Endodermal cell (in vitro differentiated cells): ENCODE measurements around the gene AKR1C2. TPM values are rescaled to one million over a fixed set of nuclear protein-coding genes. Genes with fewer than 3 reads are reported as not detected.

Experiments used
- DNase-seq: peaks from one replicate; pipeline ENCODE4 v3.0.0-alpha.2; 2017
- H3K27ac ChIP-seq: 2 replicates; pipeline ENCODE4 v1.5.1; 2013; ENCODE audit warnings: mild to moderate bottlenecking, low read depth, low read length, moderate library complexity
- H3K27me3 ChIP-seq: 2 replicates; pipeline ENCODE4 v1.6.1; 2013; ENCODE audit warnings: mild to moderate bottlenecking, low read length, moderate library complexity; ENCODE audit not compliant: insufficient read depth, control insufficient read depth, poor library complexity, severe bottlenecking
- H3K36me3 ChIP-seq: 2 replicates; pipeline ENCODE4 v1.7.0; 2013; ENCODE audit warnings: mild to moderate bottlenecking, low read length, moderate library complexity; ENCODE audit not compliant: control insufficient read depth, insufficient read depth
- H3K4me1 ChIP-seq: one replicate; pipeline ENCODE4 v1.7.0; 2013; ENCODE audit warnings: low read length; ENCODE audit not compliant: control insufficient read depth, insufficient read depth
- H3K4me3 ChIP-seq: 2 replicates; pipeline ENCODE4 v1.5.1; 2013; ENCODE audit warnings: mild to moderate bottlenecking, low read length, moderate library complexity
- H3K9ac ChIP-seq: 2 replicates; pipeline ENCODE4 v1.6.1; 2013; ENCODE audit warnings: mild to moderate bottlenecking, low read length, moderate library complexity; ENCODE audit not compliant: poor library complexity, severe bottlenecking; ENCODE audit errors: extremely low read depth
- H3K9me3 ChIP-seq: 2 replicates; pipeline ENCODE4 v1.6.1; 2013; ENCODE audit warnings: mild to moderate bottlenecking, low read length, moderate library complexity; ENCODE audit not compliant: control insufficient read depth
- H3K27ac Mint-ChIP-seq: 2 replicates; pipeline ENCODE4 v1.8.0; 2020; ENCODE audit warnings: mixed read lengths
- H3K27me3 Mint-ChIP-seq: 2 replicates; pipeline ENCODE4 v1.8.0; 2021; ENCODE audit warnings: mild to moderate bottlenecking, mixed read lengths; ENCODE audit not compliant: insufficient read depth
- H3K36me3 Mint-ChIP-seq: 2 replicates; pipeline ENCODE4 v1.8.0; 2020; ENCODE audit warnings: low read depth, mixed read lengths
- H3K4me1 Mint-ChIP-seq: 2 replicates; pipeline ENCODE4 v1.8.0; 2020; ENCODE audit warnings: mixed read lengths
- H3K4me3 Mint-ChIP-seq: 2 replicates; pipeline ENCODE4 v1.8.0; 2020; ENCODE audit warnings: mild to moderate bottlenecking, moderate library complexity, mixed read lengths
- H3K9me3 Mint-ChIP-seq: 2 replicates; pipeline ENCODE4 v1.8.0; 2020; ENCODE audit warnings: mild to moderate bottlenecking, mixed read lengths
- CTCF ChIP-seq: fragments of 200-600 bp; sonication (generic); conservative IDR thresholded peaks from 2 replicates; pipeline ENCODE4 v1.5.0; 2021; ENCODE audit warnings: antibody characterized with exemption, mild to moderate bottlenecking
- WGBS, 2 experiments: methylation state at CpG; one replicate each; pipeline versions ENCODE4 v1.1.5 to v1.1.7; 2013; ENCODE audit warnings: missing lambda C conversion rate in 2 of 2, mixed read lengths in 1 of 2; ENCODE audit not compliant: insufficient coverage in 1 of 2, insufficient read length in 1 of 2; 5-methylcytosine and 5-hydroxymethylcytosine counted together
- total RNA-seq, 2 donors: library from RNA; stranded (reverse); fragmentation: NEBNext Ultra II Directional in 1 of 2; extraction: Animal tissue kit (Norgen Biotek cat#: 25700) in 1 of 2; gene quantifications; 2 replicates in 1 of 2; 3 replicates in 1 of 2; pipeline ENCODE4 v1.2.1, GENCODE V29; 2021

Gene AKR1C2
- total RNA-seq, 2 donors from 2014 or later, result 0.33 to 0.89 TPM

- no peak overlapping the region for H3K27ac ChIP-seq
- H3K9ac ChIP-seq, result no peak overlapping the region
- WGBS, 2 experiments, result 87 to 95% methylated on average over 5 of the region's 5 CpGs
- DNase-seq, result no peak
- no peak for TF ChIP-seq CTCF
- no peaks in the 10 kb centered on the region for H3K36me3 ChIP-seq
- H3K9me3 Mint-ChIP-seq, result no peaks in the 10 kb centered on the region
- no peaks in the 10 kb centered on the region for H3K4me1 ChIP-seq
- no peaks in the 10 kb centered on the region for H3K9me3 ChIP-seq
- peaks cover 1% of the 10 kb centered on the region for H3K4me1 Mint-ChIP-seq
- H3K27me3 ChIP-seq, result peaks cover 6% of the 10 kb centered on the region
- no peak overlapping the region for H3K4me3 Mint-ChIP-seq
- no peaks in the 10 kb centered on the region for H3K36me3 Mint-ChIP-seq
- H3K27me3 Mint-ChIP-seq, result peaks cover 5% of the 10 kb centered on the region
- H3K4me3 ChIP-seq, result no peak overlapping the region
- H3K27ac Mint-ChIP-seq, result no peak overlapping the region
Measured at GRCh38 chr10:4947635-4948596, 55.7 kb downstream of the AKR1C2 start.

GRCh38 chr10:4947039-4947634 lies 56.5 kb downstream of the AKR1C2 start:
- Mint-ChIP-seq H3K4me3 (no peak overlapping the region), H3K4me1 (peaks cover 1% of the 10 kb centered on the region), H3K9me3 (no peaks in the 10 kb centered on the region), H3K27me3 (peaks cover 5% of the 10 kb centered on the region), H3K36me3 (no peaks in the 10 kb centered on the region), H3K27ac (no peak overlapping the region)
- Histone ChIP-seq H3K9me3 (no peaks in the 10 kb centered on the region), H3K4me3 (no peak overlapping the region), H3K27me3 (peaks cover 6% of the 10 kb centered on the region), H3K4me1 (no peaks in the 10 kb centered on the region), H3K9ac (no peak overlapping the region), H3K36me3 (no peaks in the 10 kb centered on the region), H3K27ac (no peak overlapping the region)
- no peak for TF ChIP-seq CTCF
- DNase-seq, result no peak

- H3K9me3 ChIP-seq, result no peaks in the 10 kb centered on the region
- Mint-ChIP-seq H3K36me3 (no peaks in the 10 kb centered on the region), H3K9me3 (no peaks in the 10 kb centered on the region), H3K4me1 (peaks cover 1% of the 10 kb centered on the region), H3K27ac (no peak overlapping the region), H3K4me3 (no peak overlapping the region), H3K27me3 (peaks cover 3% of the 10 kb centered on the region)
- no peak for DNase-seq
- 91 to 100% methylated on average over 1 to 2 of the region's 2 CpGs for WGBS, 2 experiments
- no peak for TF ChIP-seq CTCF
- no peak overlapping the region for H3K27ac ChIP-seq
- no peak overlapping the region for H3K4me3 ChIP-seq
- H3K36me3 ChIP-seq, result no peaks in the 10 kb centered on the region
- no peaks in the 10 kb centered on the region for H3K4me1 ChIP-seq
- peaks cover 4% of the 10 kb centered on the region for H3K27me3 ChIP-seq
- H3K9ac ChIP-seq, result no peak overlapping the region
Measured at GRCh38 chr10:4945766-4946717, 57.6 kb downstream of the AKR1C2 start.
